Hindlimb muscle (tissue), 1 donor: ENCODE measurements around the gene KLRG1. TPM values are rescaled to one million over a fixed set of nuclear protein-coding genes. Genes with fewer than 3 reads are reported as not detected.

Experiments used
- DNase-seq: peaks from one replicate; pipeline ENCODE4 v3.0.0-alpha.2; 2013
- polyA plus RNA-seq: library from polyadenylated mRNA; unstranded; fragments of 120-200 nt; gene quantifications from one replicate; pipeline ENCODE4 v1.2.1, GENCODE V29; 2013; ENCODE audit not compliant: insufficient read length

KLRG1 gene
- polyA plus RNA-seq, 1 donor: 4.1 TPM

DNA sequence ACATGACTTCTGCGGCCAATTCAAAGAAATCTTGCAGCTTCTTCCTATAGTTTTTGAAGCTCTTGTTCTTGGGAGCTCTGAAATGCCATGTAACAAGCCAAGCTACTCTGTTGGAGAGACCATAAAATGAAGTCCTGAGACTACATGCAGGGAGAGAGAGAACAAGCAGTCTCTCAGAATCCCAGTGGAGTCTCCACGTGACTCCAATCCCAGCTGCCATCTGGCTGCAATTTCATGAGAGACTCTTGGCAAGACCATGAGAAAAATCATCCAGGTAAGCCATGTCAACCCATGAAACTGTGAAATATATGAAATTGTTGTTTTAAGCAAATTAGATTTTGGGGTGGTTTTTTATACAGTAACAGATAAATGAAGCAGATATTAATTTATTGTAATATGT, 54.4 kb downstream of the KLRG1 start:
- DNase-seq: no peak

DNA sequence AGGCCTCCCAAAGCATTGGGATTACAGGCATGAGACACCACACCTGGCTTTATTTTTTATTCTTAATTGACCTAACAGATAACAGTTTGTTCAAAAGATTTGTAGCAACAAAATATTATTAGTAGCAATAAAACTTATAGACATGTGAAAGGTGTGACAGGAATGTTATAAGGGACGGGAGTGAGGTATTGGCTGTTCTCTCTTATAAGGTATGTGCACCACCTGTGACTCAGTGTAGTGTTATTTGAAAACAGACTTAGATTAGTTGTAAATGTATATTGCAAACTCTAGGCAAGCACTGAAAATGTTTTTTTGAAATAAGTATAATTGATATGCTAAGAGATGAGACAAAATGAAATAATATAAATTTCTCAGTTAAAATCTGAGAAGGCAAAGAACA, 57.8 kb downstream of the KLRG1 start:
- no peak for DNase-seq

DNA sequence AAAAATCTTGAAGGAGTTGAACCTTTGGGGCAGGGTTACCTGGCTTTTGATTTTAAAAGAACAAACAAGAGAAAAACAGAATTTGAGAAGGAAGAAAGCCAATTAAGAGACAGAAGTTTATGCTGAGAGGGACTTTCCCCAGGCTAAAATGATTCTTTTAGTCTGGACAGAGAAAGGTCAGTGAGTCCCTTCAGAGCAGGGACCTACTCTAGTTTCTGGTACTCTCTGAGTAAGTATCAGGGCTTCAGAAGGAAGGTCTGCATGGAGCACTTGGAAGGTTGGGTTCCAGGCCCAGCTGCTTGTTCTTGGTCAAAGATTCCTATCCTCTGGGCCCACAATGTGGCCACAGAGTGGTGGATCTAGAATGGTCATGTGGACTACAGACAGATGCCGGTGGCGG, 59.6 kb downstream of the KLRG1 start:
- no peak for DNase-seq

DNA sequence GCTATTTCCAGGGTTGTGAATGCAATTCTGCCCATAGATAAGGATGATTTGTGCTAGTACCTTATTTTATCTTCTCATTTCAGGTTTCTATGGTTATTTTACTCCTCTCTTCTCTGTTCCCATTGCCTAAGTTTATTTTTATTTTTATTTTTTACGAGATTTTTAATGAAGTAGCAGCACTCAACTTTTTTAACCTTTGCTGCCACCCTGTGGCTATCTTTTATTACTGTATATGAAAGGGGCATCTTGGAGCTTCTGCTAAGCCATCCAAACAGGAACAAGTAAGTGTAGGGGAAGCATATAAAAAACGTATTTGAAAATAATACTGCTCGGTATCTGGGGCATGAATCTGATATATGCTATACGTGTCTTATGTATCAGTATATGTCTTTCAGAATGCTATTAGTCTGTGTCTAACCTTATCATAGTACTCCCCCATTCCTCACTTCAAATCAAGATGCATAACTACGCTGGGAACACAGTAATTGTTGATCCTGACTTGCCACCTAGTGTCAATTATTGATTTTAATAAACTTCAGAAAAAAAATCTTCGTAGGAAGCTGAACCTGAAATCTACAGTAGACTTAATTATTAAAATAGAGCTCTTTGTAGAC, 60.3 kb downstream of the KLRG1 start:
- no peak for DNase-seq

DNA sequence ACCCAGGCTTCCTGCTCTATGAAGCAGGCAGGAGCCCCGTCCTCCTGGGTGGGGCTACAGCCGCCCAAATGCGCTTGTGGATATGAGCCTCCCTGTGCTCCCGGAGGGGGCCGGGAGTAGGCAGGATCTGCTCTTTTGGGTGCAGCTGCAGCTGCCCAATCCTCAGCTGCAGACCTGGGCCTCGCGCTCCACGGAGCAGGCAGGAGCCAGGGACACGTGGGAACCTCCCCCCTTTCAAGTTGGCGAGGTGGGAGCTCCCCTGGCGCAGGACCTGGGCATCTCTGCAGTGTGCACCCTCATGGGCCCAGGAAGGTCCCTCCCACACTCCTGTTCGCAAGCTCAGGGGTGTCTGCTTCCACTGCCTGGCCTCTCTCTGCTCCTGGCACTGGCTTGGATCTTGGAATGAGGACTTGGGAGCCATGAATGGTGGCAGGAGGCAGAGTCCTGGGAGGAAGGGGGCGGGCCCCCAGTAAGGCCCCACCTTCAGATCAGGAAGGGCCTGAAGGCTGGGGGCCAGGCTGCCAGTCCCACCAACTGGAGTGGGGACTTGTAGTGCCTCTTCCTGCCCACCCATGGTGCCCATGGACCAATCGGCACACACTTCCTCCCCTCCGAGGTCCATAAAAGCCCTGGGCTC, 61.3 kb downstream of the KLRG1 start:
- no peak for DNase-seq

DNA sequence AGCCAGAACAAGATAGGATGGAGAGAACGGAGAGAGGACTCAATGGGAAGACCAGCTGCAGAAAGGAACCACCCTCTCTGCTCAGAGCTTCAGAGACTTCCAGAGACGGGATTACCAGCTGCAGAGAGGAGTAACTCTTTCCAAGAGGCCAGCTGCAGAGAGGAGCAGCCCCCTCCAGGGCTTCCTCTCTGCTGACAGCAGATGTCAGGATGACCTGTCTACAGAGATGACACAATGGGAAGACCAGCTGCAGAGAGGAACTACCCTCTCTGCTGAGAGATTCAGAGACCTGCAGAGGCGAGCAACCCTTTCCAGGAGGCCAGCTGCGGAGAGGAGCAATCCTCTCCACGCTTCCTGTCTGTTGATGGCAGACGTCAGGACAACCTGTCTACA, 61.8 kb downstream of the KLRG1 start:
- peak; percentile 47 for DNase-seq

DNA sequence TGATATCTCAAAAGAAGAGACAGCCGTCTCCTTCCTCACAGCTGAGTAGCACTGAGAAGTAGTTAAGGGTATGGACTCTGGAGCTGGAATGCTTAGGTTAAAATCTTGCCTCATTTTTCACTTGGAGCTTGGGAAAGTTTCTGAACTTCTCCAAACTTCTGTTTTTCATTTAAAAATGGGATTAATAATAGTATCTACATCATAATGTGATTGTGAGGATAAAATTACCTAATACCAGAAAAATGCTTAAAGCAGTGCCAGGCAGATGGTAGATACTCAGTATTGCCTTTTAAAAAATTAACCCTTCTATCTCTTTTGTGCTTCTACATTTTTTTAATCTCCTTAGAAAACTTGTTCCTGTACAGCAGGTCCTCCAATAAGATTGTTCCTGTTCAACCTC, 63.3 kb downstream of the KLRG1 start:
- DNase-seq: no peak

Other genes with a start within 250 kb of the KLRG1 start
- gene A2ML1, start 166.9 kb upstream of the KLRG1 start, polyA plus RNA-seq: 0.21 TPM
- gene PHC1, start 75.0 kb upstream of the KLRG1 start, polyA plus RNA-seq: 39.2 TPM
- 111 TPM for gene M6PR, start 39.9 kb upstream of the KLRG1 start, polyA plus RNA-seq
- gene A2M, start 126.4 kb downstream of the KLRG1 start, polyA plus RNA-seq: 362 TPM
- 0.52 TPM for gene PZP, start 218.8 kb downstream of the KLRG1 start, polyA plus RNA-seq